GM23338 (cell line): Measurements from ENCODE around the gene SREK1IP1. TPM values are rescaled to one million over a fixed set of nuclear protein-coding genes. Genes with fewer than 3 reads are reported as not detected.
"Not testable (repeated sequence)": the region's sequence is repeated elsewhere in the genome, so short reads cannot be mapped to it uniquely, and the experiment has no call there.

Experiments used
- ATAC-seq: fragments of 200-7000 bp; cut with Tn5 transposase; 3 replicates; pipeline ENCODE4 v1.9.1; 2020
- DNase-seq: peaks from one replicate; pipeline ENCODE4 v3.0.0-alpha.2; 2015; ENCODE audit warnings: low spot score
- H2AFZ ChIP-seq: fragments of 200-600 bp; sonication (generic); 2 replicates; pipeline ENCODE4 v1.8.0; 2016; ENCODE audit warnings: antibody characterized with exemption, mild to moderate bottlenecking, moderate library complexity
- H3F3A ChIP-seq: fragments of 200-600 bp; sonication (generic); replicated peaks from 2 replicates; pipeline ENCODE4 v1.8.0; 2017; ENCODE audit warnings: antibody characterized with exemption, mixed run types, low read depth
- H3K27ac ChIP-seq: fragments of 200-600 bp; sonication (generic); 2 replicates; pipeline ENCODE4 v1.6.1; 2016; ENCODE audit warnings: low read depth
- H3K27me3 ChIP-seq: fragments of 200-600 bp; sonication (generic); 2 replicates; pipeline ENCODE4 v1.8.0; 2016; ENCODE audit warnings: mild to moderate bottlenecking, mixed run types, moderate library complexity; ENCODE audit not compliant: insufficient read depth
- H3K36me3 ChIP-seq: fragments of 200-600 bp; sonication (generic); 2 replicates; pipeline ENCODE4 v1.8.0; 2016; ENCODE audit warnings: mild to moderate bottlenecking; ENCODE audit not compliant: insufficient read depth
- H3K4me1 ChIP-seq: fragments of 200-600 bp; sonication (generic); 2 replicates; pipeline ENCODE4 v1.8.0; 2016; ENCODE audit warnings: mild to moderate bottlenecking, moderate library complexity; ENCODE audit not compliant: insufficient read depth
- H3K4me2 ChIP-seq: fragments of 200-600 bp; sonication (generic); 2 replicates; pipeline ENCODE4 v1.7.1; 2017; ENCODE audit warnings: mixed run types
- H3K4me3 ChIP-seq: fragments of 200-600 bp; sonication (generic); 2 replicates; pipeline ENCODE4 v1.6.1; 2016; ENCODE audit warnings: mixed run types
- H3K79me2 ChIP-seq: fragments of 200-600 bp; sonication (generic); replicated peaks from 2 replicates; pipeline ENCODE4 v1.8.0; 2017; ENCODE audit warnings: mild to moderate bottlenecking; ENCODE audit not compliant: insufficient read depth
- H3K9me2 ChIP-seq: fragments of 200-600 bp; sonication (generic); 2 replicates; pipeline ENCODE4 v1.8.0; 2017; ENCODE audit not compliant: insufficient read depth
- H4K20me1 ChIP-seq: fragments of 200-600 bp; sonication (generic); replicated peaks from 2 replicates; pipeline ENCODE4 v1.8.0; 2017; ENCODE audit warnings: mild to moderate bottlenecking; ENCODE audit not compliant: insufficient read depth
- H3K27ac Mint-ChIP-seq: 2 replicates; pipeline ENCODE4 v1.8.0; 2020; ENCODE audit warnings: inconsistent platforms, mild to moderate bottlenecking, moderate library complexity, mixed read lengths
- H3K27me3 Mint-ChIP-seq: 3 replicates; pipeline ENCODE4 v1.8.0; 2022; ENCODE audit warnings: low read depth, mild to moderate bottlenecking, moderate library complexity, mixed read lengths, inconsistent platforms; ENCODE audit not compliant: insufficient read depth, poor library complexity
- H3K36me3 Mint-ChIP-seq: 3 replicates; pipeline ENCODE4 v1.8.0; 2021; ENCODE audit warnings: low read depth, mild to moderate bottlenecking, inconsistent platforms, moderate library complexity, mixed read lengths
- H3K4me1 Mint-ChIP-seq: 3 replicates; pipeline ENCODE4 v1.8.0; 2020; ENCODE audit warnings: mild to moderate bottlenecking, inconsistent platforms, mixed read lengths
- H3K4me3 Mint-ChIP-seq: 3 replicates; pipeline ENCODE4 v1.8.0; 2021; ENCODE audit warnings: moderate library complexity, mild to moderate bottlenecking, inconsistent platforms, mixed read lengths
- H3K9me3 Mint-ChIP-seq: 3 replicates; pipeline ENCODE4 v1.8.0; 2020; ENCODE audit warnings: moderate library complexity, mild to moderate bottlenecking, inconsistent platforms, mixed read lengths
- ETS1 ChIP-seq: IDR thresholded peaks from 2 replicates; pipeline ENCODE4 v1.6.1; 2016; ENCODE audit warnings: antibody characterized with exemption
- EZH2 ChIP-seq: fragments of 200-600 bp; sonication (generic); IDR thresholded peaks from one replicate; pipeline ENCODE4 v1.8.0; 2017; ENCODE audit warnings: antibody characterized with exemption, mild to moderate bottlenecking, low read depth; ENCODE audit not compliant: unreplicated experiment
- EZH2phosphoT487 ChIP-seq: fragments of 200-600 bp; sonication (generic); IDR thresholded peaks from one replicate; pipeline ENCODE4 v1.8.1; 2018; ENCODE audit warnings: antibody characterized with exemption; ENCODE audit not compliant: unreplicated experiment
- JUNB ChIP-seq: IDR thresholded peaks from one replicate; pipeline ENCODE4 v1.6.1; 2016; ENCODE audit warnings: antibody characterized with exemption; ENCODE audit not compliant: unreplicated experiment
- NANOG ChIP-seq: IDR thresholded peaks from 2 replicates; pipeline ENCODE4 v1.6.1; 2016; ENCODE audit warnings: antibody characterized with exemption, borderline replicate concordance
- POLR2AphosphoS5 ChIP-seq: IDR thresholded peaks from 2 replicates; pipeline ENCODE4 v1.6.1; 2016; ENCODE audit warnings: antibody characterized with exemption, low read depth
- REST ChIP-seq: IDR thresholded peaks from one replicate; pipeline ENCODE4 v1.6.1; 2018; ENCODE audit warnings: antibody characterized with exemption; ENCODE audit not compliant: unreplicated experiment
- ZNF114 ChIP-seq: fragments of 250-450 bp; sonication (Bioruptor Pico); IDR thresholded peaks from 2 replicates; pipeline ENCODE4 v1.5.0; 2020; ENCODE audit warnings: mild to moderate bottlenecking, moderate library complexity
- ZNF331 ChIP-seq: fragments of 250-450 bp; sonication (Bioruptor Pico); IDR thresholded peaks from 2 replicates; pipeline ENCODE4 v1.5.0; 2020; ENCODE audit warnings: low read depth, mild to moderate bottlenecking, moderate library complexity
- ZNF462 ChIP-seq: fragments of 250-450 bp; sonication (Bioruptor Pico); IDR thresholded peaks from 2 replicates; pipeline ENCODE4 v1.5.0; 2020; ENCODE audit warnings: mild to moderate bottlenecking, moderate library complexity
- polyA plus RNA-seq: library from polyadenylated mRNA; unstranded; fragments of >200 nt; fragmentation: Nextera tagmentation; extraction: Ambion mirVana; gene quantifications from 2 replicates; pipeline ENCODE4 v1.2.1, GENCODE V29; 2016
- total RNA-seq: library from RNA; depleted of rRNA; stranded (reverse); fragments of >200 nt; shearing (Covaris generic); gene quantifications from 2 replicates; pipeline ENCODE4 v1.2.3, GENCODE V29; 2014

The SREK1IP1 gene
- total and polyA plus RNA-seq, 2 experiments from 2014 or later, result 16.7 to 137 TPM

- TF ChIP-seq ZNF462 (CRISPR knock-in tag), result no peak
- TF ChIP-seq ZNF114 (CRISPR knock-in tag), result no peak
- no peak for TF ChIP-seq POLR2AphosphoS5
- no peak for TF ChIP-seq EZH2
- no peak for TF ChIP-seq NANOG
- no peak for TF ChIP-seq REST
- TF ChIP-seq EZH2phosphoT487, result no peak
- TF ChIP-seq JUNB, result no peak
- no peak for TF ChIP-seq ETS1
- TF ChIP-seq ZNF331, result no peak
Measured at GRCh38 chr5:64722588-64722987, 45.9 kb downstream of the SREK1IP1 start (continued).

GRCh38 chr5:64714495-64714894 lies 54.0 kb downstream of the SREK1IP1 start:
- H3K4me1 ChIP-seq, H3K9me2 ChIP-seq, ATAC-seq, H3K27me3 ChIP-seq, H2AFZ ChIP-seq, H3K27me3 Mint-ChIP-seq, DNase-seq, H3K9me3 Mint-ChIP-seq, H3K4me1 Mint-ChIP-seq, H3K79me2 ChIP-seq, H3F3A ChIP-seq, H3K36me3 ChIP-seq, H4K20me1 ChIP-seq: not testable (repeated sequence)
- H3K27ac Mint-ChIP-seq, result peak overlapping the region; percentile 72; the same call in 1 of the 2 replicates
- 0 out of 3 replicates have a peak overlapping the region, but pooled peaks have one; percentile 19 for H3K4me3 Mint-ChIP-seq
- peak overlapping the region; percentile 63; the same call in 1 of the 2 replicates for H3K4me2 ChIP-seq
- peaks cover 10% of the 10 kb centered on the region; the same call in 2 of the 3 replicates for H3K36me3 Mint-ChIP-seq
- peak overlapping the region; percentile 41; the same call in 1 of the 2 replicates for H3K4me3 ChIP-seq
- peak overlapping the region; percentile 75 for H3K27ac ChIP-seq
